Smooth muscle cell of the brain vasculature (primary cell): ENCODE results near the gene ARSA.
"Not testable (repeated sequence)": the region's sequence is repeated elsewhere in the genome, so short reads cannot be mapped to it uniquely, and the experiment has no call there.

Source experiments
- DNase-seq: peaks from one replicate; pipeline ENCODE4 v3.0.0-alpha.2; 2012; ENCODE audit warnings: low read depth, low spot score

The ARSA gene

DNA sequence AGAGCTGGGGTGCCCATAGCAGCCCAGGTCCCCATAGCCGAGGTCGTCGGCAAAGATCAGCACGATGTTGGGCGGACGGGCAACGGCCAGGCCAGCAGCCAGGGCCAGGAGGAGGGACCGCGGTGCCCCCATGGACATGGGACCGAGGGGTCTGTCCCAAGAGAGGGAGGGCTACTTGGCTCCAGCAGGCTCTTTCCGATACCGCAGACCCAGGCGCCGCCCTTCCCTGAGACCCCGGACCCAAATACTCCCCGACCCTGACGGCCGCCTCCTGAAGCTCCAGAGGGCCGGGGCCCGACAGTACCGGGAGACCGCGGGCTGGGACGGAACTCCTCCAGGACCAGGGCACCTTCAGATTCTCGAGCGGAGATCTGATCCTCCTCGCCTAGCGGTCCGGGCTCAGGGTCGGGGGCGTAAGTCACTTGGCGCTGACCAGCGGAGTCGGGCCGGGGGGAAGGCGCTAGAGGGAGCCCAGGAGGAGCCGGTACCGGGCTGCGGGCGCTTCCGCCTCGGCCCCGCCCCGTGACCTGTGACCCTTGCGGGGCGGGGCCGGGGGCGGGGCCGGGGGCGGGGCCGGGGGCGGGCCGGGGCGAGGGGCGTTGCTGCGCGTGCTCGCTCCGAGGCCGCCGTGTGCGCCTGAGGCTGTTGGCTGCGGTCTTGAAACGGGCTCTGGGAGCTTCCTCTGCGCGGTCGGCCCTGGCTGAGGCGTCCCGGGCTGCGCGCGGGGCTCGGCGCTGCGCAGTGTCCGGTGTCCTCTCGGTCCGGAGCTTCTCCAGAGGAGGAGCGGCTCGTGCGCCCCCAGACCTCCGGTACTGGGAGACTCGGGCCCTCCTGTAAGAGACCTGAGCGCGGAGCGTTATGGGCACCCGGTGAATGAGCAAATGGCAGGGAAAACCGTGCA is at the start of gene ARSA:
Gene ARSA (minus strand): TSS at position 511 of the 901 bp plus-strand sequence. CDS start 373 bp downstream, at position 138.
- DNase-seq: peak; percentile 35

DNA sequence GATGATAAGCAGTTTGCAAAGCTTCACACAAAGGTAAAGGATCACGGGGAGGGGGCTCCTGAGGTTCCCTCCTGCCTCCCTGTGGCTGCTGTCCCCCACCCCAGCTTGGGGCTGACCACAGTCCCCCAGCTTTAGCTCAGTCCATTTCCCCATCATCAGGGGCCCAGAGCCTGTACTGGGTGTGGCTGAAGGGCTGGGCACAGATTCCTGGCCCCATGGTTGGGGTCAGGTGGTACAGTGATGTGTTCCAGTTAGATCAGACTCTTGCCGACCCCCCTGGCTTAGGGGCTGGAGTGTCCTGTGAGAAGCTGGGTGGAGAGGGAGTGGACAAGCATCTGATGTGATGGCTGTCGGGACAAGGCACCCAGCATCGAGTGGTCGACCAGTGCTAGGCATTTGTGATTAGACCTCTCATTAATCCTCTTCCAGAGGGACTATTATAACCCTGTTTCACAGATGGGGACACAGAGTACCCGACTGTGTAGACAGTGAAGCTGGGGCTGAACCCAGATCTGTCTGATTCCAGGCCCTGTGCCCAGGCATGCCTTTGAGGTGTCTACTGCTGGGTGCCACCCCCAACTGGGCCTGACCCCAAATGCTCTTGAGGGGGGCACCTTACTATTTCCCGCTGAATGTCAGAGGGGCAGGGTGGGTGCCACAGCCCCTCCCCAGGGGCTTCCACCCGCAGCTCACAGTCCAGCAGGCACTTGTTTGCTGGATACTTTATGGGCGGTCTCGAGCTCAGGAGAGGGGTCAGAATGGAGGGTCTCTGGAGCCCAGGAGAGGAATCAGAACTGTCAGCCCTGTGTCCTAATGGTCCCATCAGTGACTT is 48.9 kb upstream of the ARSA start:
- no peak for DNase-seq

DNA sequence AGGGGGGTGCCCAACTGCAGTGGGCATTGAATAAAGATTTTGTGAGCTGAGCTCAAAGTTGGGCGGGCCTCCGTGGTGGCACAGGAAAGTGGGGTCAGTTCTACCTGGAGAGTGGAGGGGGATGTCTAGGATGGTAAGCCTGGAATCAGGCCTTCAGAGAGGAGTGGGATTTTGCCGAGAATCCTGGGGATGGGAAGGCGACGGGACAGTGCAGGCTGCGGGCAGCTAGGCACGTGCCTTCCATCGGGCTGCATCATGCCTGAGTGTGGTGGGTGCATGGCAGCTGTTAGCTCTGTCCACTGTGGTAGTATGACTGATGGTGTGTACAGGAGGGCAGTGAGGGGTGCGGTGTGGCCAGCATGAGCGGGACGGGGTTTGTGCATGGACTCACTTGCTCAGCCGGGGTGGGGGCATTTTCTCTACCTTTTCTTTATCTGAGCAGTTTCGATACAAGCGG is 48.3 kb upstream of the ARSA start:
- DNase-seq: no peak

DNA sequence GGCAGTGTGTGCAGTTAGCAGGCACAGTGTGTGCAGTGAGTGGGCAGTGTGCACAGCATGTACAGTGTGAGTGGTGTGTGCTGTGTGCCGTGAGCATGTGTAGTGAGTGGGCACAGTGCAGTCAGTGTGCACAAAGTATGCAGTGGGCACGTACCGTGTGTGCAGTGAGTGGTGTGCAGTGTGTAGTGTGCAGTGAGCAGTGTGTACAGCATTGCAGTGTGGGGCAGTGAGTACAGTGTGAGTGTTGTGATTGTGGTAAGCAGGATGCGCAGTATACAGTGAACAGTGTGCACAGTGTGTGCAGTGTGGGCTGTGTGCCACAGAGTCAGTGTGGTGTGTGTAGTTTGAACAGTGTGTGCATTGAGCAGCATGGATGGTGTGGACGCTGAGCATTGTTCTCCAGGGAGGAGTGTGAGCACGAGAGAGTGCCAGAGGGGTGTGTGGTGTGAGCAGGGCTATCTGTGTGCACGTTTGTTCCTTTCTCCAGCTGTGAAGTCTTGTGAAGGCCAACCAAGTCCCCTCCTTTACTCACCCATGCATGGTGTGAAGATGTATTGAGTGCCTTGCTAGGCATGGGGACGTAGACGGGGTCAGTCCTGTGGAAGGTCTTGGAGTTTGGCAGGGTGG is 47.7 kb upstream of the ARSA start:
- DNase-seq: no peak

DNA sequence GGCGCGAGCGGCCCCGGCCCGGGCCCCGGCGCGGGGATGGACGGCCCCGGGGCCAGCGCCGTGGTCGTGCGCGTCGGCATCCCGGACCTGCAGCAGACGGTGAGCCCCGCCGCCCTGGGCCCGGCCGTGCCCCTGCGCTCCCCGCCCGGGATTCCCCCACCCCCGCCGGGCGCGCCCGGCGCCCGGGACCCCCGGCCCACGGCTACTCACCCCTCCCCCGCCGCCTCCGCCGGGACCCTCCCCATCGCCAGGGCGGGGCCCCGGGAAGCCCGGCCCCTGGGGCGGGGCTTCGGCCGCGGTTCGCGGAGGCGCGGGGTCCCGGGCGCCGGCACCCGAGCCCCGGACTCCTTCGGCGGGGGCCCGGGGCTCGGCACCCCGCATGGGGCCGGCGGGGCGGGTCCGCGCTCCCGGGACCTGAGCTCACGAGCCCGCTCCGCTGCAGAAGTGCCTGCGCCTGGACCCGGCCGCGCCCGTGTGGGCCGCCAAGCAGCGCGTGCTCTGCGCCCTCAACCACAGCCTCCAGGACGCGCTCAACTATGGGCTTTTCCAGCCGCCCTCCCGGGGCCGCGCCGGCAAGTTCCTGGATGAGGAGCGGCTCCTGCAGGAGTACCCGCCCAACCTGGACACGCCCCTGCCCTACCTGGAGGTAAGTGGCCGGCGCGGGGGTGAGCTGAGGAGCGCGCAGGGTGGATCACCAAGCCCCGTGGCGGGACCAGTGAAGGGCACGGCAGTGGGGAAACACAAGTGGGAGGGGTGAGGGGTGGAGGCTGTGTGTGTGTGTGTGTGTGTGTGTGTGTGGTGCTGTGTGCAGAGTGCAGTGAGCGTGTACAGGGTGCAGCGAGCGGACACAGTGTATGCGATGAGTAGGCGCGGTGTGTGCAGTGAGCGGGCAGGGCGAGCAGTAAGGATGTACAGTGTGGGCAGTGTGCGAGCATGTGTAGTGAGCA is 46.9 kb upstream of the ARSA start:
- DNase-seq: no peak

DNA sequence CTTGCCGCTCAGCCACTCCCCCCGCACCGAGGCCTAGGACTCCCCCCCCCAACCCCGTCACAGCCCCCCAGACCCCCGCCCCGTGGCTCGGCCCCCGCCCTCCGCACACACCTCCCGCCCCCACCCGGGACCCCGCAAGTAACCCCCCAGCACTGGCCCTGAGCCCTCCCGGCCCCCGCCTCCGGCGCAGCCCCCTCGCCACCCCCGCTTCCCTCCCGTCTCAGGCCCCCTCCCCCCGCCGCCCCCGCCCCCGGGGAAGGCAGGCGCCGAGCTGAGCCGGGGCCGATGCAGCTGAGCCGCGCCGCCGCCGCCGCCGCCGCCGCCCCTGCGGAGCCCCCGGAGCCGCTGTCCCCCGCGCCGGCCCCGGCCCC is 46.2 kb upstream of the ARSA start:
- no peak for DNase-seq

DNA sequence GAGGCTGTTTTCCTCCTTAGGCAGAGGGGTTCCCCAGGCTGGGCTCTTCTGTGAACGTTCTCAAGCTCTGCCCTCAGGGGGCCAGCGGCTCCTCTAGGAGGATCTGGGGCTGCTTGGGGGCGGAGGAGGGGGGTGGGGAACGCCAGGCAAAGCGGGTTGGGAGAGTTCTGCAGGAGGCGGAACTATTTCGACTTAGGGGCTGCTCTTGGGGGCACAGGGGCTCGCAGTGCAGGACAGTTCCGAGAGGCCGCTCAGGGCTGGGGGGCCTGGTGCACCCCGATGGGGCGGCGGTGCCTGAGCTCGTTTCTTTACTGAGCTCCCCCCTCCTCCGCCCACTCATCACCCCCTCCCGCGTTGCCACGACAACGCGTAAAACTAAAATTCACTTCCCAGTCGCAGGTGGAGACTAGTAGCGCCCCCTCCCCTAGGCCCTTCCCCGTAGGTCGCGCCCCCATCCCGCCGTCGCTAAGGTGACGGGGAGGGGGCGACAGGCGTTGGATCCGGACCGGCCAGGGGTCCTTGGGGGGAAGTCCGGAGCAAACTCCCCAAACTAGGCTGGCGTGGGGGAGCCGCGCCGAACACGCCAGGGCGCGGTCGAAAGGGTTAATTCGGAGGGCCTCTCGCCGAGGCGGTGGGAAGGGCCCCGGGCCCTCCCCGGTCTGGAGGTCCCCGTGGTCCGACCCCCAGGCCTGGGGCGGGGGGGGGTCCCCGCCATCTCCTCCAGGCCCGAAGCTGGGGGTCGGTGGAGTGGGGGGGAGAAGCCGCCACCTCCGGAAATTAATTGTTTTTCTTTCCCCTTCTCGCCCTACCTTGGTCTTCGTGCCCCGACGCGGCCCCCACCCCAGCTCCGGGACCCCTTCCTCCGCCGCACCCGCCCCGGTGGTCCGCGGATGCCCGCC is 45.5 kb upstream of the ARSA start:
- DNase-seq: no peak

DNA sequence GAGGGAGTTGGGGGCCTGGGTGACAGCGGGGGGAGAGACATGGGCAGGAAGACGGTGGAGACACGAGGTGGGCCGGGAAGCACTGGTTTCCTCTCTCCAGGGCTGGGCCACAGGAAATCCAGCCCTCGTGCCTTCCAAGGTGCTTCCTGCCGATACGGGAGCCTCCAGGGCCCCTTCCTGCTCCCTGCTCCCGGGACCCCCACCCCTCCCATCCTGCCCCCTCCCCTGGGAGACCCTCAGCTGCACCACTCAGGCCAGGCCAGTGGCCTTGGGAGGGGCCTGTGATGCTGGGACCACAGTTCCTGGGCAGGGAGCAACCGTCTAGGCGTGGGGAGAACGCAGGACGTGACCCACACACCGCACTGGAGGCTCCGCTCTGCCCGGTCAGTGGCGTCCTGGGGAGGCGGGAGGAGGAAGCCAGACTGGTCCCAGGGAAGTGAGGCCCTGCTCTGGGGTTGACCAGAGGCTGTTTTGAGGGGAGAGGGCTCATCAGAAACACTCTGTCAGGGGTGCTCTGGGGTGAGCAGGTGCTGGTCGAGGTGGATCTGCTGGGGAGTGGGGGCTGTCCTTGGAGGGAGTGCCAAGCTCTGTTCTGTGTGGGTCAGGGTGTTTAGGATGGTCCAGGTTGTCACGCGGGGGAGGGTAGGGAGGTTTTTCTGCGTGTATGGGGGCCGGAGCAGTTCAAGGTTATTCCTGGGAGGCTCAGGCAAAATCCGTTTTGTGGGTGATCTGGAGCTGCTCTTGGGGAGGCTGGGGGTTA is 44.7 kb upstream of the ARSA start, which contains the start of gene SHANK3:
Gene SHANK3 (plus strand): TSS at position 353 of the 760 bp plus-strand sequence.
- no peak for DNase-seq

DNA sequence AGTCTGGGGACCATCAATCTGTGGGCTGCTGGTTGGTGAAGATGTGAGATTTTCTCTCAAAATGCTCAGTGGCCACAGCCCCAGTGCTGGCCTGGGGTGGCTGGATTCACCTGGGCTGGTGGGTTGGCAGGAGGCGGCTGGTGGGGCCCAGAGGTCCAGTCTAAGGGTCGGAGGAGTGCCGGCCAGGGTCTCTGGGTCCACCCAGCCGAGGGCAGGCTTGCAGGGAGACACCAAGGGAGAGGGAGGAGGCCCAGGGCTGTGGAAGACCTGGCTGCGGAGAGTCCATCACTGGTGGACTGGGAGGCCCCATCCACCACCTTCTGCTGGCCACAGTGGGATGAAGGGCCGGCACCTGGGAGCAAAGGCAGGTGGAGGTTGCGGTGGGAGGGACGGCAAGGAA is 44.1 kb upstream of the ARSA start:
- DNase-seq: no peak

DNA sequence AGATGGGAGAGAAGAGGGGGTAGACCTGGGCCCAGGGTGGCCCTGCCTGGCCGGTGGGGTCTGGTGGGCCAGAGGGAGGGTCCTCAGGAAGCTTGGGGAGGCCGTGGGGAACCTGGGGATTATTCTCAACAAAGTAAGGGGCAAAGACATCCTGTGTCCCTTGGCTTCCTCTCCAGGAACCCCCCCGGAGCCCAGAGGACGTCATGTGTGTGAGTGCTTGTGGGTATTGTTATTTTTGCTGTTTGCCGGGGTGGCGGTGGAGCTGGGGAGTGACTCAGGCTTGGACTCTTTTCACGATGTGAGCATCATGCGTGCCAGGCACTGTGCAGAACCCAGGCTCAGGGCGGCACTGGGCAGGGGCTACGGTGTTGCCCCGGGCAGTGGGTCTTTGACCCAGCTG is 43.7 kb upstream of the ARSA start:
- DNase-seq: no peak

DNA sequence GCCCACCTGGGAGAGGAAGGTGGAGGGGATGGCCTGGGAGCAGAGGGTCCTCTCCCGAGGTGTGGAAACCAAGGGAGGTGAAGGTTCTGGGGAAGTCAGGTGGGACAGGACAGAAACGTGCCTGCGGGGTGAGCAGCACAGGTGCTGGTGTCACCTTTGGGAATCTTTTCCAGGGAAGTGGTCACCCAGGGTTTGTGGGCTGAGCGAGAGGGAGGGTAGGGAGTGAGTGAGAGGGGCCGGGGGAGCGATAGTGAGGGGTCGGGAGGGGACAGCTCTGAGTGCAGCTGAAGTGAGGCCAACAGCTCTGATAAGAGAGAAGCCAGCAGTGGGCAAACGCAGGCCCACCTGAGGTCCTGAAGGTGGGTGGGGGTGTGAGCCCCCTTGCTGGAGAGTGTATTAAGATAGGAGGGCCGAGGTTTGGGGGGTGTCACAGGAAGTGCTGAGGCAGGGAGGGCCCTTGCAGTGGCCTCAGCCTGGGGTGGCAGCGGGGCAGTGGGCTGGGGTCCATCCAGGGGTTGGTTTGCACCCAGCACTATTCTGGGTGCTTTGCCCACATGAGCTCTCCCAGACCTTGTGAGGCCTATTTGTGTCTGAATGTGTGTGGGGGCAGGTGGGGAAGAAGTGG is 43.1 kb upstream of the ARSA start:
- DNase-seq: no peak

DNA sequence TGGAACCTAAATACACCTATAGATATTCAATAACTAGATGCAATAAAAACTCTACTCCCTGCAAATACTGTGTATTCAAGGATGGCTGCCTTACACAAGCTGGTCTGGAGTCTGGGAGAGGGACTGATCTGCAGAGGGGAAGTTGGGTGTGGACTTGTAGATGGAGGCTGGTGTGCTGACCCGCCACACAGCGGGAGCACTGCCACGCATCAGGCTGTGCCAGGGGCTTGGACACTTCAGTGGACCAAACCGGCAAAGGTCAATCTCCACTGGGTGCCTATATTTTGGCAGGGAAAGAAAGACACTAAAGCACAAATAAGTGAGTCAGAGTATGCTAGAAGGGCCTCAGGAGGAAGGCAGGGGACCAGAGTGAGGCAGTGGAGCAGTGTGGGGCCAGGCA is 42.6 kb upstream of the ARSA start:
- peak; percentile 36 for DNase-seq

DNA sequence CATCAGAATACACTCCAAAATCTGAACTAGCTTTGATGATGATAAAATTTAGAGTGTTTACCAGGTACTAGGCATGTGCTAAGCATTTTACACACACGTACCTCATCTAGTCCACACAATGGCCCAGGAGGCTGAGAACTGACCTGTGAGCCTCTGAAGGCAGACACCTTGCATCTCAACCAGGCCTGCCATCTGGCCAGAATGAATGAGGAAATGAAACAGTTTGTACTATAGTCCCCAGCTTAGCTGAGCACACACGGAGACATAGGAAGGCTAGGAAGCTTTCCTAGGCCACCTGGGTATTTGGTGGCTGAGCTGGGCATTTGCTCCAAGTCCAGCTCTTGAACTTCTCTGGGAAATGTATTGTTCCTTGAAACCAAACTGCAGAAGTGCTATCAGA is 37.8 kb upstream of the ARSA start:
- no peak for DNase-seq

DNA sequence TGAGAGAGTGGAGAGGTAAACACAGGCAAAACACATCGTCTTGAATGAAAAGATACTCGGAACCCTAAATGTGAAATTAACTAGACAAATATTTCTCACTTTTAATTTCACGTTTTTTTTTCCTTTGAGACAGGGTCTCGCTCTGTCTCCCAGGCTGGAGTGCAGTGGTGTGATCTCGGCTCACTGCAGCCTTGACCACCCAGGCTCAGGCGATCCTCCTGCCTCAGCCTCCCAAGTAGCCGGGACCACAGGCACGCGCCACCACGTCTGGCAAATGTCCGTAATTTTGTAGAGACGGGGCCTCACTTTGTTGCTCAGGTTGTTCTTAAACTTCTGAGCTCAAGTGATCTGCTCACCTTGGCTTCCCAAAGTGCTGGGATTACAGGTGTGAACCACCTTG is 37.3 kb upstream of the ARSA start:
- DNase-seq: no peak

DNA sequence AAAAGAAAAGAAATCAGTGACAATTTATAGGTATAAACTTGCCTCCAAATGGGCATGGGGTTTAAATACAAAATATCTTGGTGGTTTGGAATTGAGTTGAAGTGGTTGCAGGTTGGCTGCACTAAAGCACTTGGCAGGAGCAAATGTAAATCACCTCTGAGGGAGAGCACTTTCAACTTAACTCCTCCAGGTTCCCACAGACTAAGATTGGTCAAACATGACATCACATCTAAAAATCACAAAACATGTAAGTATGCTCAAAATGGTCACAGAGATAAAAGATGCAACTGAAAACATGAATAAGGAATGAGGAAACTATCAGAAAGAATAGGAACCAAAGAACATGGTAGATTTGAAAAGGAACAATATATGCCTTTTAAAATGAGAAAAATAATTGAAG is 32.4 kb upstream of the ARSA start:
- no peak for DNase-seq

DNA sequence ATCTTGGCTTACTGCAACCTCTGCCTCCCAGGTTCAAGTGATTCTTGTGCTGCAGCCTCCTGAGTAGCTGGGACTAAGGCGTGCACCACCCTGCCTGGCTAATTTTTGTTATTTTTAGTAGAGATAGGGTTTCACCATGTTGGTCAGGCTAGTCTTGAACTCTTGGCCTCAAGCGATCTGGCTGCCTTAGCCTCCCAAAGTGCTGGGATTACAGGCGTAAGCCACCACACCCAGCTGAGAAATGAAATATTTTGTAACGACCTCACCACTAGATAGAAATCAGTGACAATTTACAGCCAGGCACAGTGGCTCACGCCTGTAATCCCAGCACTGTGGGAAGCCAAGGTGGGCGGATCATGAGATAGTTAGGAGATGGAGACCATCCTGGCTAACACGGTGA is 31.8 kb upstream of the ARSA start:
- not testable (repeated sequence) for DNase-seq

DNA sequence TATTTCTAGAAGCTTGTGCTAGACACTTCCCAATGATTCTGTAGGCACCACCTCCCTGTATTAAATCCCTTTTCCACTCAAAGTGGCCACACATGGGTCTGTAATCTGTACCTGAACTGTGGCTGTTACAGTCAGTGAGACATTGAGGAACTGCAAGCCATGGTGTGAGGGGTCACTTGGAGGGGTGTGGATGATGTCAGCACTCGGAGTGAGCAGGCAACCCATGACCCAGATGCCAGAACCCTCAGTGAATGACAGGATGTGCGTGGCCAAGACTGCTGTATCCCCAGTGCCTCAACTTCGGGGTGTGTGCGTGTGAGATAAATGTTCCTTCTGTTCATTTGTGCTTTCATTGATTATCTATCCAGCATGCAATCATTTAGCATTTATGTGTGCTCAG is 30.0 kb upstream of the ARSA start:
- no peak for DNase-seq

DNA sequence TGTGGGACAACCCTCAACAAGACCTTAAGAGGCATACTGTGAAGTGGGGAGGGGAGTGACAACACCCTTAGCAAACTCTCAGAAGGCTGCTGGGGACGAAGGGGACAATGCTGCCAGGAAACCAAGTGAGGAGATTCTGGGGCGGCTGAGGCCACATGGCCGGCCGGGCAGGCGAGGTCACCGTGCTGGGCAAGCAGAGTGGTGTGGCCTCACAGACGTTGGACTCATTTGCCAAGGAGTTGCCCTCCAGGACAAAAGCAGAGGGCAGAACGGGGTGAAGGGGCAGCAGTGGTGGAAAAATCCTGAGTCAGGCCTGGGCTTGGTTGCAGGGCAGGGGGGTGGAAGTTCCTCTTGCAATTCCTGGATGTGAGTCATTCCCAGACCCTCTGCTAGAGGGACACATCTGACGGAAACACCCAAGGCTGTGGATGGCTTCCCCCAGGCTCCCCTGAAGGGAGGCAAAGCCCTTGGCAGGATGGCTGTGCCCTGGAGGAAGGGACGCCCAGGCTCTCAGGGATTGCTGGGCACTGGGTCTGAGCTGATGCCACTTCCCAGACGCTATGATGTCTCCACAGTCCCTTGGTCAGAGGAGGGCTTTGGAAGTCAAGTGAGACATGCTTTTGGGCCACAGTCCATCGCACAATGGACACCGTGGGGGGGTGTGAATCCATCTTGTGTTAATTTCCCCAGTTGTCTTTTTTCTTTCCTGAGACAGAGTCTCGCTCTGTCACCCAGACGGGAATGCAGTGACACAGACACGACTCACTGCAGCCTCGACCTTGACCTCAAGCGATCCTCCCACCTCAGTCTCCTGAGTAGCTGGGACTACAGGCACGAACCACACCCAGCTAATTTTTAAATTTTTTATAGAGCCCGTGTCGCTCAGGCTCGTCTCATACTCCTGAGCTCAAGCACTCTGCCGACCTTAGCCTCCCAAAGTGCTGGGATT is 28.4 kb upstream of the ARSA start:
- no peak for DNase-seq
